ENCODE measurements around the gene CFAP99. TPM values are rescaled to one million over a fixed set of nuclear protein-coding genes. Genes with fewer than 3 reads are reported as not detected.

The CFAP99 gene
- total and polyA plus RNA-seq, 9 of the 15 experiments (the other 6 are each of a cell fraction or from before 2014, with no cell fraction given) = 0.07 to 0.18 (median 0.09) TPM; not detected in 6

DNA sequence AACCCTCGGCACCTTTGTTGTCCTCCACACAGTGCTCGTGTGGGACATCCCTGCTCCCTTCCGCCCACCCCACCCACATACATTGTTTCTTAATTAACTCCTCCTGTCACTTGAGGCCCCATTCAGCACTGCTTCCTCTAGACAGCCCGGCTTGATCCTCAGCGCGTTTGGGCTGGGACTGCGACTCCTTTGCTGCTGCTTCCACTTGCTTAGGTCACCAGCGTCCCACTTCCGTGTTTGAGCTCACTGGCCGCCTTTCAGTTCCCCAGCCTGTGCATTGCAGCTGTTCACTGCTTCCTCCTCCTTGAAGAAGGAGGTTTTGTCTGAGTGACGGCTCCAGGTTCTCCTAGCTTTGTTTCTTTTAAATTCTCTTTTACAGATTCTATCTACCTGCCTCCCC, 66.2 kb downstream of the CFAP99 start:
- H3K4me2 ChIP-seq (ENCODE audit: insufficient read depth, low read length) = no peak overlapping the region
- H3K36me3 ChIP-seq (ENCODE audit: control insufficient read depth, insufficient read depth, low read length) = peaks cover 72% of the 10 kb centered on the region
- BruUV-seq (replicated peaks) = no TSS peak
- H4K20me1 ChIP-seq (replicated peaks; ENCODE audit: control insufficient read depth, insufficient read depth, low read length) = peaks cover 81% of the 10 kb centered on the region
- ChIA-PET CTCF (ENCODE audit: low intra/inter-chr PET ratio) (no interaction called here), POLR2A (interaction anchor here (0.7 to 1.7 kb wide), 5 partner anchors 8 to 422 kb away, joined by 3 to 7 read pairs (median 3); no protein-coding TSS in a partner anchor)
- no peaks in the 10 kb centered on the region for H3K27me3 ChIP-seq (ENCODE audit: control insufficient read depth in 2 of 2, insufficient read depth in 2 of 2, low read length in 2 of 2)
- no peaks in the 10 kb centered on the region for H3K9me3 ChIP-seq (replicated peaks; ENCODE audit: control insufficient read depth, insufficient read depth, low read depth, low read length)
- peak in 1 of 4 experiments; percentile 27 for DNase-seq (ENCODE audit: extremely low read depth in 1 of 4, low spot score in 3 of 4)
- ATAC-seq = peak; percentile 51
- no peak overlapping the region for H2AFZ ChIP-seq (ENCODE audit: low read depth, low read length)
- H3K4me3 ChIP-seq = no peak overlapping the region
- H3K4me1 ChIP-seq (replicated peaks in 1 of 2; ENCODE audit: control insufficient read depth in 2 of 2, insufficient read depth in 2 of 2, low read length in 2 of 2) = peaks cover 4 to 9% of the 10 kb centered on the region in 2 experiments; a peak in 2 of 5 replicates
- intact Hi-C loops (cut with micrococcal nuclease) (no loop called here), in situ Hi-C loops (cut with MboI) (no loop called here)
- H3K9ac ChIP-seq (ENCODE audit: insufficient read depth in 1 of 2, low read depth in 2 of 2, low read length in 2 of 2) = peak overlapping the region in 1 of 2 experiments; percentile 76; a peak in 2 of 4 replicates
- H3K27ac ChIP-seq (ENCODE audit: extremely low read depth, low read depth, low read length) = peak overlapping the region; percentile 9; the same call in 1 of the 3 replicates
- peaks cover 10% of the 10 kb centered on the region for H3K9me1 ChIP-seq (ENCODE audit: control insufficient read depth, insufficient read depth, low read length)
- no peak for FAIRE-seq
- 52% methylated on average over 11 of the region's 11 CpGs for WGBS (ENCODE audit: insufficient coverage, low coverage, missing lambda C conversion rate)
- peaks cover 100% of the 10 kb centered on the region for H3K79me2 ChIP-seq (ENCODE audit: control insufficient read depth, insufficient read depth, low read length)
- TF ChIP-seq ARID4B (CRISPR knock-in tag; IDR thresholded peaks at IDR 0.05) (no peak), HDGF (IDR thresholded peaks at IDR 0.05) (no peak), ZNF24 (IDR thresholded peaks at IDR 0.05) (no peak), ELF2 (CRISPR knock-in tag; IDR thresholded peaks at IDR 0.05) (0 out of 2 replicates have a peak, but pooled peaks have one; percentile 23), SIRT6 (IDR thresholded peaks at IDR 0.05; ENCODE audit: low read depth, low read length) (no peak), RBM17 (IDR thresholded peaks at IDR 0.05; ENCODE audit: borderline replicate concordance, low read depth, low read length) (no peak), HDAC3 (IDR thresholded peaks at IDR 0.05; ENCODE audit: borderline replicate concordance, partially characterized antibody) (no peak), SIN3A (IDR thresholded peaks at IDR 0.05; ENCODE audit: borderline replicate concordance in 2 of 2, control insufficient read depth in 1 of 2, low read depth in 2 of 2, low read length in 2 of 2) (no peak), NR2C2 (CRISPR knock-in tag; IDR thresholded peaks at IDR 0.05) (no peak), NR2C2 (tag; IDR thresholded peaks at IDR 0.05) (no peak), TFAP4 (CRISPR knock-in tag; IDR thresholded peaks at IDR 0.05; ENCODE audit: borderline replicate concordance) (peak; percentile 37; the same call in 1 of the 2 replicates), TARDBP (IDR thresholded peaks at IDR 0.05) (no peak)

Measured in K562 (cell line).